Measurements from ENCODE around the gene PRICKLE1.

- TF ChIP-seq CTCF (IDR thresholded peaks at IDR 0.05): no peak
- no peak for TF ChIP-seq EZH2 (IDR thresholded peaks at IDR 0.05; ENCODE audit: borderline replicate concordance, insufficient read depth, low read depth, low read length, poor library complexity, severe bottlenecking)
These were observed 6.5 kb downstream of the PRICKLE1 start for GRCh38 chr12:42583016-42583415.
